HTERT RPE-1 (cell line): ENCODE results near the gene USB1.
"Not testable (repeated sequence)": the region's sequence is repeated elsewhere in the genome, so short reads cannot be mapped to it uniquely, and the experiment has no call there.

Experiments
- in situ Hi-C: fragments of 300-500 bp; cut with MboI; formaldehyde crosslinking; loops from 4 replicates; pipeline ENCODE4 v1.14.3; 2020; ENCODE audit warnings: low sequenced_read_pairs

Gene USB1

GRCh38 chr16:57993897-57994296 is 7.3 kb upstream of the USB1 start:
- in situ Hi-C loops: no loop called here

DNA sequence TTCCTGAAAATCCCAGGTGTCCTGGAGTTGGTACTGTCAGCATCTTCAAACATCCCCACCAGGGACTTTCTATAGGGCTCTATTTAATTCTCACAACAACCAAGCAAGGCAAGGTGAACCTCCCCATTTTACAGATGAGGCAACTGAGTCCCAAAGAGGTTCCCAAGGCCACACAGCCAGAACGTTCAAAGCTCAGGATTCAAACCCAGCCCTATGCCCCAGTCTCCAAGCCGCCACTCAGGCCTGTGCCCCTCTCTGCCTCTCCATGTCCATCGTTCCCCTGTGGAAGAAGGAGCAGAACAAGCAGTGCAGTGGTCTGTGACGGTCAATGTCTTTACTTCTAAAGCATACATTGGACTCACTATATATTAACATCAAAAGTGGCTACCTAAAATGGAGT is 6.8 kb upstream of the USB1 start:
- in situ Hi-C loops: no loop called here

- in situ Hi-C loops: no loop called here
These were observed 6.4 kb upstream of the USB1 start for GRCh38 chr16:57994778-57995177.

GRCh38 chr16:57995721-57996405 is 5.3 kb upstream of the USB1 start:
- in situ Hi-C loops: no loop called here

GRCh38 chr16:57996406-57997175 is 4.6 kb upstream of the USB1 start:
- in situ Hi-C loops: no loop called here

DNA sequence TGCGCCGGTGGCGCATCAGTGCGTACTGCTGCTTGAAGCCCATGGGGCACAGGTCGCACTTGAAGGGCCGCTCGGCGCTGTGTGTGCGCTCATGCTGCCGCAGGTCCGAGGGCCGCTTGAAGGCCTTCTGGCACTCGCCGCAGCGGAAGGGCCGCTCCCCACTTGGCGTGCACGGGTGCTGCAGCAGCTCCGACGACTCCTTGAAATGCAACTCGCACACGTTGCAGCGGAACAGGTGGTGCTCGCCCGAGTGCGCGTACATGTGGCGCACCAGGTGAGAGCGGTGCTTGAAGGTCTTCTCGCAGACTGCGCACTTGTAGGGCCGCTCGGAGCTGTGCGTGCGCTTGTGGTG is 4.1 kb upstream of the USB1 start:
- in situ Hi-C loops: no loop called here

- in situ Hi-C loops: no loop called here
These were observed 3.5 kb upstream of the USB1 start for GRCh38 chr16:57997528-57998265.

DNA sequence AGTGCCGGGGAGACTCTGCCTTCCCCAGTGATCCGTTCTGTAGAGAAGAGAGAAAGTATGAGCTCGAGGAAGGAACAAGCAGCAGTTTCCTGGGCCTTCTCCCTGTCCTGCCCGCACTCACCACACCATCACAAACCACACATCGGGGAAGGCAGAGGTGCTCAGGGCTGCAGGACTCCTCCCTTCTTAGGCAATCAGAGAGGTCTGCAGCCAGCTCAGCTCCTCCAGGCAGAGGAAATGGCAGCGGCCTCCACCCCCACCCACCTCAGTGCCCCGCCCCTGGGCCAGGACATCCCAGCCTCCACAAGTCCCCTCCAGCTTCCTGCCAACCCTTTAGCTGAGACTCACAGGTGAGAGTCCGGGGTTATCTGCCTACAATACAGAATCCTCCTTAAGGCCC is 2.7 kb upstream of the USB1 start:
- in situ Hi-C loops: no loop called here

DNA sequence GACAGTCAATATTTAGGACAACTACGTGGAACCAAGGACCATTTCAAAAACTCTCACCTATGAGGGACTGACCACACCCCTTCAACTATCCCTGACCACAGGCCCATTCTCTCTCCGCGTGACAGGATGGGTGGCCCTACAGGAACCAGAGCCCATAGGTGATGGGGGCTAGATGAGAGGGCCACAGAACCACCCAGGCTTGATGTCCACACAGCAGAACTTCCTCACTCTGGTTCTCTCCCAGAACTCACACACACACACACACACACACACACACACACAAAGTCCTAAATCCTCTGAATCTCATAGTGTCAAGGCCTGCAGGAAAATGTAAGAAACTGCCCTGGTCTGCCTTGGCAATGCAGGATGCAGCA is 2.2 kb upstream of the USB1 start:
- in situ Hi-C loops: no loop called here

DNA sequence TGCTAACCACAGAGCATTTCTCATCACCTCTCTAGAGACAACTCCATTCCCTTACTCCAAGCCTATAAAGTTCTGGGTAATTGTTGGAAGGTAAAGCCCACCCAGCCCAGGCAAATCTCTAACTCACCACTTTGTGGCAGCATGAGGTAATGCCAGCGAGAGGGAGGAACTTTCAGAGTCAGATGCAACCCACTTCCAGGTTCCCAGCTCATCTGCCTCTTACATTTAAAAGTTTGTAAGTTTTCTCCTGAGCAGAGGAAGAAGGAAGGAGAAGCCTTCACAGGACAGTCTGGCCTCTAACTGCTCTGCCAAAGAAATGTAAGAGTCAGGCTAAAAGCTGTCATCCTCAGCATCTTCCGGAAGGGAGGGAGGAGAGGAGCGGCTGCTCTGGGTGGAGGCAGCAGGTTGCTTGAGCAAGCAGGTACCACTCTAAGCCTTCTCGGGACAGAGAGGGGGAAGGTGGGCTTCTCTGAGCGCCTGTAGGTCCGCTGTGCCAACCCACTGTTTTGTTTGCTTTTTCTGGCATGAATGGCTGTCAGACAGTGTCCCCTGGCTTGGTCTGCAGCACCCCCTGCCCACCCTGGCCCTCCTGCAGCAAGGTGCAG is 1.7 kb upstream of the USB1 start:
- in situ Hi-C loops: no loop called here

DNA sequence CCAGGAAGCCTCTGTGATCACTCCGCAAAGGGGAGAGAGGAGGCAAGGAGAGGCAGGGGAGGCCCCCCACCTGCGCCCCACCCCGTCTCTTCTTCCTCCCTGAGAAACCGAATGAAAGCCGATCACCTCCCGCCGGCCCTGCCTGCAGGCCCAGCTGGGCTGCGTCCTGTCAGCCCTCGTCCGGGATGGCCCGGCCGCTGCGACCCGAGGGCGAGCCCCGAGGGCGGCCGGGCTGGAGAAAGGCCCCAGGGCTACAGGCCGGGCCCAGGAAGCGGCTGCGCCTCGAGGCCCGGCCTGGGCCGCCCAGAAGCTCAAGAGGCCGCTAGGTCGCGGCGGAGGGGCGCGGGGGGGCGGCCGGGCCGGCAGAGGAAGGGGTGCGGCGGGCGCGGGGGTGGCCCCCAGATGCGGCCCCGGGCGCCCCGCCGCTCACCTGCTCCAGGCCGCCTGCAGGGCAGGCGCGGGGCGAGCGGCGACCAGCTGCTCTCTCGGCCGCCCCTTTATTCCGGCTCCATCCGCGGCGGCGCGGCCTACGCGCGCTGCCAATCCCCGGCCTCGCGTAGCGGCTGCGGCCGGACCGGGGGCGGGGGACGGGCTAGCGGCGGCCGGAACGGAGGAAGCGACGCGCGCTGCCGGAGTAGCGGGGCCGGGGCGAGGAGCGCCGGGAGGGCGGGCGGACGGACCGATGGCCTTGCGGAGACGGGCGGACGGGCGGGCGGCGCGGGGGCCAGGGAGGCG is 1.1 kb upstream of the USB1 start, which contains the start of gene ZNF319:
Gene ZNF319, minus strand, starts transcription at position 702 of the 735 bp plus-strand sequence. CDS start 2,407 bp downstream, outside the sequence.
- in situ Hi-C loops: no loop called here

- in situ Hi-C loops: no loop called here
These were observed 691 bp downstream of the USB1 start for GRCh38 chr16:58001781-58002415.

- in situ Hi-C loops: no loop called here
These were observed 1.2 kb downstream of the USB1 start for GRCh38 chr16:58002416-58002800.

DNA sequence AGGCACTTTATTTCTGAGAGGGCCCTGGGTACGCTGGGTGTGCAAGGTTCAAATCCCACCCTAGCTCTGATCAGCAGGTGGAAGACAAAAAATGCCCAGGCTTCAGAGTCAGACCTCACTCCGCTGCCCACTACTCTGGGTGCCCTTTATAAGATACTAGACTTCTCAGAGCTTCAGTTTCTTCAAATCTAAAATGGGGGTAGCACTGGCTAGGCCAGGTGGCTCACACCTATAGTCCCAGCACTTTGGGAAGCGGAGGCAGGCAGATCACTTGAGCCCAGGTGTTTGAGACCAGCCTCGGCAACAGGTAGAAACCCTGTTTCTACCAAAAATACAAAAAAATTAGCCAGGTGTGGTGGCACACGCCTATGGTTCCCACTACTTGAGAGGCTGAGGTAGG is 1.7 kb downstream of the USB1 start:
- in situ Hi-C loops: no loop called here

DNA sequence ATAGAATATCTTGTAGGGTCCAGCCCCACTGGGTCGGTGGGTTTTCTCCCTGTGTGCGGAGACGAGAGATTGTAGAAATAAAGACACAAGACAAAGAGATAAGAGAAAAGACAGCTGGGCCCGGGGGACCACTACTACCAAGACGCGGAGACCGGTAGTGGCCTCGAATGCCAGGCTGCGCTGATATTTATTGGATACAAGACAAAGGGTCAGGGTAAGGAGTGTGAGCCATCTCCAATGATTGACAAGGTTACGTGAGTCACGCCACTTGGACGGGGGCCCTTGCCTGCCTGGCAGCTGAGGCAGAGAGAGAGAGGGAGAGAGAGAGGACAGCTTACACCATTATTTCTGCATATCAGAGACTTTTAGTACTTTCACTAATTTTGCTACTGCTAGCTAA is 3.5 kb downstream of the USB1 start:
- in situ Hi-C loops: not testable (repeated sequence)

- in situ Hi-C loops: no loop called here
These were observed 8.7 kb downstream of the USB1 start for GRCh38 chr16:58009856-58010416.

DNA sequence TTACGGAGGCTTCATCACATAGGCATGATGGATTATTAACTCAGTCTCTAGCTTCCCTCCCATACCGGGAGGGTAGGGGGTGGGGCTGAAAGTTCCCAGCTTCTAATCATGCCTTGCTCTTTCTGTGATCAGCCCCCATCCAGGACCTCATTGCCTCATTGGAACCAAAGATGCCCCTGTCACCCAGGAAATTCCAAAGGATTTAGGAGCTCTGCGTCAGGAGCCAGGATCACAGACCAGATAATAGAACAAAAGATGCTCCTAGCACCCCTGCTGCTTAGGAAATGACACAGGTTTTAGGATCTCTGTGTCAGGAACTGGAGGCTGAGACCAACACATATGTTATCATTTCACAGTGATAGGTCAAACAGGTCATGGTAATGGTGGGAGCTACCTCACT is 9.7 kb downstream of the USB1 start:
- in situ Hi-C loops: no loop called here

- in situ Hi-C loops: no loop called here
These were observed 10.4 kb downstream of the USB1 start for GRCh38 chr16:58011652-58012051.

GRCh38 chr16:58012481-58012880 is 11.3 kb downstream of the USB1 start:
- in situ Hi-C loops: no loop called here
